ENCODE data around the gene MYO9B.

The MYO9B gene

DNA sequence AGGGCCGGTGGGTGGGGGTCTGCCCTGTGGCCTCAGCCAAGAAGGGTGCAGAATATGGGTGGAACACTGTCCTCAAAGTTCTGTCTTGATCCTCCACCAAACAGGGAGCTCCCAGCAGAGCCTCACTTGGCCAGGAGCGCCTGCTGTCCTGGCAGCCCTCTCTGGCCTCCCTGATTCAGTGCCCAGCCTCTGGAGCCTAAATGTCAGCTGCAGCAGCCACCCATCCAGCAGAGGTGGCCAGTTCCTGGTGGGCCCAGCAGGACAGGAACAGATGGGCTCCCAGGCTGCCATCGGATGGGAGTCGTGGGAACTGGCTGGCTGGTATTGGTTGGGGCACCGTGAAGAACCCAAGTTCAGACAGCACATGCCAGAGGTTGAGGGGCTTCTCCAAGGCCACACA, 137.8 kb downstream of the MYO9B start:
- no peak for DNase-seq (ENCODE audit: low read depth in 2 of 2)

- no peak for DNase-seq (ENCODE audit: low read depth in 2 of 2)
Observed at GRCh38 chr19:17214508-17215126, 139.0 kb downstream of the MYO9B start.

GRCh38 chr19:17215127-17215971, 139.8 kb downstream of the MYO9B start, which contains the start of gene USE1:
USE1 (plus strand) TSS chr19:17215357; CDS start chr19:17215406, 49 bp downstream.
- peak; percentile 71 to 76 for DNase-seq (ENCODE audit: low read depth in 2 of 2)

DNA sequence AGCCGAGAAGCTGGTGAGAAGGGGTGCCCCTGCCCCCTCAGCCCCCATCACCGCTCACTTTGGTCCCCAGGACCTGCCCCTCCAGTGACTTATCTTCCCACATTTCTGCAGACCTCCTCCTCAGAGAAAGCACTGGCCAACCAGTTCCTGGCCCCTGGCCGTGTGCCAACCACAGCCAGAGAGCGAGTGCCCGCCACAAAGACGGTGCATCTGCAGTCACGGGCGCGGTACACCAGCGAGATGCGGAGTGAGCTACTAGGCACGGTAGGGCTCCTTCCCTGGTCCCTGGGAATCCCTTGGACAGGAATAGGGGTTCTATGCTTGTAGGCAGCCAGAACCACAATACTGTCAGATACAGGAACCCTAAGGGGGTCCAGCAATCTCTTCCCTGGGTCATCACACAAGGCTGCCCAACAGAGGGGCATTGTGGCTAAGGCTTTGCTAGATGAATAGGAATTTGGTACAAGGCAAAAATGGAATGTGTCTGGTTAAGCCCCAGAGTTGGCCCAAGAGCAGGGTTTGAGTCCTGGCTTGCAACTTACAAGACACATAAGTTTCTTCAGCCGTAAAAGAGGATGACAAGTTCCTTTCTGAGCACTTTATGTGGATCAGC, 140.6 kb downstream of the MYO9B start:
- DNase-seq (ENCODE audit: low read depth in 2 of 2), result no peak

GRCh38 chr19:17219286-17219685, 143.7 kb downstream of the MYO9B start:
- DNase-seq (ENCODE audit: low read depth in 2 of 2), result no peak

DNA sequence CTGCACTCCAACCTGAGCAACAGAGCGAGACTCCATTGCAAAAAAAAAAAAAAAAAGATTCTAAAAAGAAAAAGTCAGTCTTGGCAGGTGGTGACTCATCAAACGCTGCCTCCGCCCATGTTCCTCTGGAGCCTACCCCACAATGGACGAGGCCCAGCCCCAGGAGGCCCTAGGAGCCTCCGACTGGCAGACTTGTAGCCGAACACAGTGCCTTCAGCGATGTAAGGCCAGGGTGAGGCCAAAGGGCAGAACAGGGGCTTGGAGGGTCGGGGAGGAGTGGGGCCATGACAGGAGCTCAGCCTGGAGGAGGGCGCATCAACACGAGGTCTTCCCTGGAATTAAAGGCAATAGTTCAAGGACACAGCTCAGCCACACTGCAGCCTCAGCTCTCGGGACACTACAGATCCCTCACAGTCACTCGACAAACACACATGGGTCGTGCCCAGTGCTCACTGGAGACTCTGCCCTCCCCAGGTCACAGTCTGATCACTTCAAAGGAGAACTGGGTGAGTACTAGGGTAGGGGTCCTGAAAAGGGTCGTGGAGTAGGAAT, 144.7 kb downstream of the MYO9B start:
- DNase-seq (ENCODE audit: low read depth in 2 of 2), result no peak

DNA sequence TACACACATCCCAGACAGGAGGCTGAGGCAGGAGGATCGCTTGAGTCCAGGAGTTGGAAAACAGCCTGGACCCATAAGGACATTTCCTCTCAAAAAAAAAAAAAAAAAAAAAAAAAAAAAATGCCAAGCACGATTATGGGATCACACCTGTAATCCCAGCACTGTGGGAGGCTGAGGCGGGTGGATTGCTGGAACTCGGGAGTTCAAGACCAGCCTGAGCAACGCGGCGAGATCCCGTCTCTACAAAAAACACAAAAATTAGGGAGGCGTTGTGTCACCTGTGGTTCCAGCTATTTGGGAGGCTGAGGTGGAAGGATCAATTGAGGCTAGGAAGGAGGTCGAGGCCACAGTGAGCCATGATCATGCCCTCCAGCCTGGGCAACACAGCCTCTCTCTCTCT, 149.5 kb downstream of the MYO9B start:
- DNase-seq (ENCODE audit: low read depth in 2 of 2), result no peak

- DNase-seq (ENCODE audit: low read depth in 2 of 2), result peak; percentile 90 to 95
Observed at GRCh38 chr19:17226002-17226933, 150.7 kb downstream of the MYO9B start, which contains the start of gene OCEL1. OCEL1 (plus strand) TSS chr19:17226226; CDS start chr19:17226248, 22 bp downstream.

DNA sequence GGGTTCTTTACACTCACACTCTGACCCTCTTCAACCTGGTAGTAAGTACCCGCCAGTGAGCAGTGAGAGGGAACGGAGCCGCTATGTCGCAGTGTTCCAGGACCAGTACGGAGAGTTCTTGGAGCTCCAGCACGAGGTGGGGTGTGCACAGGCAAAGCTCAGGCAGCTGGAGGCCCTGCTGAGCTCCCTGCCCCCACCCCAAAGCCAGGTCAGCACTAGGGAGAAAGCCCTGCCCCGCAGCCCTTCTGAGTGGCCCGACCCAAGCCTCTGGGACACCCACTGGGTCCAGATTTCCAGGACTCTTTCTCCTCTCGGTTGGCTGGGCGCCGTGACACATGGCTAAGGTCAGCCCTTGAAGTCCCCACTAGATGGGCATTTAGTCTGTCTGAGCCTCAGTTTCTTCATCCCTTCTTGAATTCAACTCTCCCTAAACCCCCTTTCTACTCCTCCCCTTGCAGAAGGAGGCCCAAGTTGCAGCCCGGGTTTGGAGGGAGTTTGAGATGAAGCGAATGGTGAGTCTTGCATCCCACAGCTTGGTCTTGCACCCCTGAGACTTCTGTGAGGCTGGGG, 152.3 kb downstream of the MYO9B start:
- DNase-seq (ENCODE audit: low read depth in 2 of 2), result no peak

DNA sequence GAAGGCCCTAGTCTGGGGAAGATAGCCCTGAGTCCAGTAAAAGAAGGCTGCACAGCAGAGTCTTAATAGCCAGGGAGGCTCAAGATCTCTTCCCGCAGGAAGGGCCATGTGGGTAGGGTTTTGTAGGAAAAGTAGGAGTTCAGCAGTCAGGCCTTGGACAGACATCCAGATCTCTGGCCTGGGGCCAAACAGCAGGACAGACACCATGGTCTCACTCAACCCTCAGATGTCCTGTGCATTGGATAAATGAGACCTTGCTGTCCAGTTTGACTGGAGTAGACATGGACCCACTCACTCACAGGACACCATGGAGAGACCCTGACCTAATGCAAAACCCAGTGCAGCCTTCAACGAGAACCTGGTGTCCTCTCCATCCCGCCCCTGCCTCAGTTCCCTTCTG, 154.3 kb downstream of the MYO9B start:
- no peak for DNase-seq (ENCODE audit: low read depth in 2 of 2)

GRCh38 chr19:17232258-17232657, 156.7 kb downstream of the MYO9B start:
- DNase-seq (ENCODE audit: low read depth in 2 of 2), result no peak

GRCh38 chr19:17234911-17235299, 159.3 kb downstream of the MYO9B start:
- DNase-seq (ENCODE audit: low read depth in 2 of 2), result no peak

DNA sequence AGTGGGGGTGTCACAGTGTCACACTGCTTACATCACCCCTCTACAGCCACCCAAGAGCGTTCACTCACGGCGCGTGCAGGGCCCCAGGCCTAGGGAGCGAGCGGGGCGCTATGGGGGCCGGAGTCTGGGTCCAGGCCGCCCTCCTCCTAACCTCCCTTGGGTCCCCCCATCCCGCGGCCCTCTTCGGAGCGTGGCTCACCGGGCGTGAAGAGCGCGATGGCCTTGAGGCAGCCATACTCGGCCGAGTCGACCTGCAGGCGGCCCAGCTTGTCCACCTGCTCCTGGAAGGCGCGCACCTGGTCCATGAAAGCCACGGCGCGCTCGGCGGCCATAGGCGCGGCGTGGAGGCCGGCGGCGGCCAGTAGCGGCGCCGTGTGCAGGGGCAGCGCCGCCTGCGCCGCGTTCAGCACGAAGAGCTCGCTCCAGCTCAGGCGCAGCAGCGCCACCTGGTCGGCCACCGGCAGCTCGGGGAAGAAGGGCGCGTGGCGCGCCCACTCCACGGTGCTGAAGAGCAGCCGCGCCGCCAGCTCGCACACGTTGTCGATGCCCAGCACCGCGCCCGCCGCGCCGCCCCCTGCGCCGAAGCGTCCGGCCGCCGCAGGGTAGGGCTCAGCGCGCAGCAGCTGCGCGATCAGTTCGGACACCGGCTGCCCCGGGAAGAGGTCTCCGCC, 159.9 kb downstream of the MYO9B start:
- peak; percentile 52 to 56 for DNase-seq (ENCODE audit: low read depth in 2 of 2)

- DNase-seq (ENCODE audit: low read depth in 2 of 2), result no peak
Observed at GRCh38 chr19:17235971-17236777, 160.6 kb downstream of the MYO9B start.

DNA sequence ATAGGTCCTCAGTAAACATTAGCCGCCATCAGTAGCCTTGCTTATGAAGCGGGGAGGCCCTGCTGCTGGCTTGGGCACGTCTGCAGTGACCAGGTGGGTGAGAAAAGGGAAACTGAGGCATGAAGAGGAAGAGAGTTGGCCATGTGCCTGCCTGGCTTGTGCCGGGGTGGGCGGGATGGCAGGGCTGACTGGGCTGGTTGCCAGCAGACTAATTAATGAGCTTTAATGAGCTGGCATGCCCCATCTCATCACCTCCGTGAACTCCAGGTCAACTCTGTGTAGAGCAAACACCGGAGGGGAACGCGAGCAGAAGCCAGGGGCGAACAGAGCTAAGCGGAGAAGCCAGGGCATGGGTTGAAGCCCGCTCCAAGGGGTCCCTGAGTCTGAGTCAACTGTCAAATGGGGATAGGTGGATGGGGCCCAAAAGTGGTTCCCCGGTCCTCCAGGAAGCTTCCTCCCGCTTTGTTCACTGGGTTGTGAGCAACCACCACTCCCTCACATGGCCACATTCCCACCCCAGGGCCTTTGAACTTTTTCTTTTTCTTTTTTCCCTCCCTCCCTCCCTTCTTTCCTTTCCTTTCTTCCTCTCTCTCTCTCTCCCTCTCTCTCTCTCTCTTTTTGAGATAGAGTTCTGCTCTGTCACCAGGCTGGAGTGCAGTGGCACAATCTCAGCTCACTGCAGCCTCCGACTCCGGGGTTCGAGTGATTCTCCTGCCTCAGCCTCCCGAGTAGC, 161.4 kb downstream of the MYO9B start:
- DNase-seq (ENCODE audit: low read depth in 2 of 2), result no peak

DNA sequence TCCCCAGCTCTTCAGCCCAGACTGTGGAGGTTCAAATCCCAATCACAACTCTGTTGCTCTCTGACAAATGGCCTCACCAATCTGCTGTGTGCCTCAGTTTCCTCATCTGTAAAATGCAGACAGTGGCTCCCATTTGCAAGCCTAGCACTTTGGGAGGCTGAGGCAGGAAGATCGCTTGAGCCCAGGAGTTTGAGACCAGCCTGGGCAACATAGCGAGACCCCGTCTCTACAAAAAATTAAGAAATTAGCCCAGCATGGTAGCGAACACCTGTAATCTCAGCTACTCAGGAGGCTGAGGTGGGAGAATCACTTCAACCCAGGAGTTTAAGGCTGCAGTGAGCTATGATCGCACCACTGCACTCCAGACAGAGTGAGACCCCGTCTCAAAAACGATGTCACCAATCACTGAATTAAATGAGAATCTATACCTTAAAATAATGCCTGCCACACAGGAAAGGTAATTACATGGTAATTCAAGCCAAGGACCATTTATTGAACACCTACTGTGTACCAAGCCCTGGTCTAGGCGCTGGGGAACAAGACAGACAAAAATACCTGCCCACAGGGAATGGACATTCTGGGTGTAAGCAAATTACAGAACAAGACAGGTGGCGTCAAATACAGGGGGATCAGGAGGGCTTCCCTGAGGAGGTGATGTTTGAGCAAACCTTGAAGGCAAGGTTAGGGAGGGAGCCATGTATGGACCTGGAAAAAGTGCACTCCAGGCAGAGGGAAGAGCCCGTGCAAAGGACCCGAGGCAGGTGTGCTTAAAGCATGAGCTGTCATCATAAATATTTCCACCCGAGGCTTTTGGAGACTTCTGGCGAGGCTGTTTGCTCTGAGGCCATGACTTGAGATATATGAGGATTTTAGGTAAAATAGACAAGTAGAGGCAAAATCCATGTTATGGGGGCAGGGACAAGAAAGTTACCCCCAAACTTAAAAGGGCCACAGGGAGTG, 162.4 kb downstream of the MYO9B start:
- no peak for DNase-seq (ENCODE audit: low read depth in 2 of 2)

GRCh38 chr19:17240062-17240752, 164.6 kb downstream of the MYO9B start:
- no peak for DNase-seq (ENCODE audit: low read depth in 2 of 2)

All from stimulated activated CD8-positive, alpha-beta memory T cell treated with anti-CD3 and anti-CD28 coated beads, Interleukin-2, amount 100 ng/mL, for 1 hour (primary cell).